HG03025 (cell line): ENCODE data around the gene MGAM2.

Experiments
- ATAC-seq: cut with Tn5 transposase; IDR thresholded peaks from one replicate; pipeline ENCODE4 v1.9.1; 2021; ENCODE audit warnings: mild to moderate bottlenecking, moderate library complexity; ENCODE audit not compliant: unreplicated experiment, low FRiP score

MGAM2 gene

GRCh38 chr7:142250705-142251104 is 139.2 kb downstream of the MGAM2 start:
- ATAC-seq, result no peak

GRCh38 chr7:142257958-142258357 is 146.4 kb downstream of the MGAM2 start, which contains the start of gene PRSS58:
PRSS58 (minus strand) TSS chr7:142258058; CDS start chr7:142257707, 351 bp downstream.
- no peak for ATAC-seq

- no peak for ATAC-seq
These were observed 152.3 kb downstream of the MGAM2 start for GRCh38 chr7:142263598-142264380.
